Measurements from ENCODE around the gene TOMM34.

DNA sequence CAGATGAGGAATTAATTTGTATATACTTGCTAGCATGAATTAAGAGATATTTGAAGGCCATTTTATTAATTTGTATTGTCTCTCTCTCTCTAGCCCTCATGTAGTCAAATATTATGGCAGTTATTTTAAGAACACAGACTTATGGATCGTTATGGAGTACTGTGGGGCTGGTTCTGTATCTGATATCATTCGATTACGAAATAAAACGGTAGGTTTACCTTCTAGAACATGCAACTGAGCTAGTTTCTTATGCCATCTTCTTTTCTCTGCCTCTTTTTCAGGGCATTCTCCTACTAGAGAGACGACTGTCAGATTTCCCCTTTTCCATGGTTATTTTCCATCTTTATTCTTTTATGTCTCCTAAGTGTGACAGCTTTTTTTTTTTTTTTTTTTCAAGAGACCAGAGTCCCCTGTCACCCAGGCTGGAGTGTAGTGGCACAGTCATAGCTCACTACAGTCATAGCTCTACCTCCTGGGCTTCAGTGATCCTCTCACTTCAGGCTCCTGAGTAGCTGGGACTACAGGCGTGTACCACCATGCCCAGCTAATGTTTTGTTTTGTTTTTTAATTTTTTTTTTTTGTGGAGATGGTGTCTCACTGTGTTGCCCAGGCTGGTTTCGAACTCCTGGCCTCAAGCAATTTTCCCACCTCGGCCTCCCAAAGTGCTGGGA is 21.7 kb upstream of the TOMM34 start:
- TF ChIP-seq, protein P1, sequence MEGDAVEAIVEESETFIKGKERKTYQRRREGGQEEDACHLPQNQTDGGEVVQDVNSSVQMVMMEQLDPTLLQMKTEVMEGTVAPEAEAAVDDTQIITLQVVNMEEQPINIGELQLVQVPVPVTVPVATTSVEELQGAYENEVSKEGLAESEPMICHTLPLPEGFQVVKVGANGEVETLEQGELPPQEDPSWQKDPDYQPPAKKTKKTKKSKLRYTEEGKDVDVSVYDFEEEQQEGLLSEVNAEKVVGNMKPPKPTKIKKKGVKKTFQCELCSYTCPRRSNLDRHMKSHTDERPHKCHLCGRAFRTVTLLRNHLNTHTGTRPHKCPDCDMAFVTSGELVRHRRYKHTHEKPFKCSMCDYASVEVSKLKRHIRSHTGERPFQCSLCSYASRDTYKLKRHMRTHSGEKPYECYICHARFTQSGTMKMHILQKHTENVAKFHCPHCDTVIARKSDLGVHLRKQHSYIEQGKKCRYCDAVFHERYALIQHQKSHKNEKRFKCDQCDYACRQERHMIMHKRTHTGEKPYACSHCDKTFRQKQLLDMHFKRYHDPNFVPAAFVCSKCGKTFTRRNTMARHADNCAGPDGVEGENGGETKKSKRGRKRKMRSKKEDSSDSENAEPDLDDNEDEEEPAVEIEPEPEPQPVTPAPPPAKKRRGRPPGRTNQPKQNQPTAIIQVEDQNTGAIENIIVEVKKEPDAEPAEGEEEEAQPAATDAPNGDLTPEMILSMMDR (IDR thresholded peaks at IDR 0.05) = no peak
- no peak for TF ChIP-seq POLR2A (IDR thresholded peaks at IDR 0.05)

Measured in heart left ventricle (tissue), 13 donors.